ENCODE results near the gene PSMD7. TPM values are rescaled to one million over a fixed set of nuclear protein-coding genes. Genes with fewer than 3 reads are reported as not detected.
"Not testable (repeated sequence)": the region's sequence is repeated elsewhere in the genome, so short reads cannot be mapped to it uniquely, and the experiment has no call there.

Gene PSMD7
- total RNA-seq, 3 donors from 2014 or later, result 66.3 to 96.7 (median 83.7) TPM

DNA sequence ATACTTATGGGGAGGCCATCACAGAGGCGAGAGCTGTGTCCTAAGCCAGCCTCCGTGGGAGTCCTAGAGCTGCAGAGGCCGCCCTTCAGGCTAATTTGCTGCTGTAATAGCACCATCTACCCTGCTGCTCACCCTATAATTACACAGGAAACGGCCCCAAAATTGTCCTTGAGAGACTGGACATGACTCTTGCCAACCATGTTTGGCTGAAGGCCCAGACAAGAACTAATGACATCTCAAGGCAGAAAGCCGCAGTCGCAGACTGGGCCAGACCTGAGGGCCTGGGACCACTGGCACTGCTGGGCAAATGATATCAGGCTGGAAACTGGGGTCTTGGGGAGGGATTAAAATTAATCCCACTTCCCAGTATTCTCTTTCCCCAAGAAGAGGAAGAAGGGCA lies 24.1 kb downstream of the PSMD7 start:
- no peak overlapping the region for H3K4me3 ChIP-seq
- TF ChIP-seq, protein P1, sequence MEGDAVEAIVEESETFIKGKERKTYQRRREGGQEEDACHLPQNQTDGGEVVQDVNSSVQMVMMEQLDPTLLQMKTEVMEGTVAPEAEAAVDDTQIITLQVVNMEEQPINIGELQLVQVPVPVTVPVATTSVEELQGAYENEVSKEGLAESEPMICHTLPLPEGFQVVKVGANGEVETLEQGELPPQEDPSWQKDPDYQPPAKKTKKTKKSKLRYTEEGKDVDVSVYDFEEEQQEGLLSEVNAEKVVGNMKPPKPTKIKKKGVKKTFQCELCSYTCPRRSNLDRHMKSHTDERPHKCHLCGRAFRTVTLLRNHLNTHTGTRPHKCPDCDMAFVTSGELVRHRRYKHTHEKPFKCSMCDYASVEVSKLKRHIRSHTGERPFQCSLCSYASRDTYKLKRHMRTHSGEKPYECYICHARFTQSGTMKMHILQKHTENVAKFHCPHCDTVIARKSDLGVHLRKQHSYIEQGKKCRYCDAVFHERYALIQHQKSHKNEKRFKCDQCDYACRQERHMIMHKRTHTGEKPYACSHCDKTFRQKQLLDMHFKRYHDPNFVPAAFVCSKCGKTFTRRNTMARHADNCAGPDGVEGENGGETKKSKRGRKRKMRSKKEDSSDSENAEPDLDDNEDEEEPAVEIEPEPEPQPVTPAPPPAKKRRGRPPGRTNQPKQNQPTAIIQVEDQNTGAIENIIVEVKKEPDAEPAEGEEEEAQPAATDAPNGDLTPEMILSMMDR (IDR thresholded peaks at IDR 0.05), result no peak
- intact Hi-C loops (cut with DNase I, micrococcal nuclease), result no loop called here
- no peak for ATAC-seq
- H3K9me3 ChIP-seq, result no peaks in the 10 kb centered on the region
- no peak for DNase-seq
- peaks cover 9% of the 10 kb centered on the region for H3K4me1 ChIP-seq (ENCODE audit: low read depth)
- H3K36me3 ChIP-seq (ENCODE audit: low read depth), result no peaks in the 10 kb centered on the region

DNA sequence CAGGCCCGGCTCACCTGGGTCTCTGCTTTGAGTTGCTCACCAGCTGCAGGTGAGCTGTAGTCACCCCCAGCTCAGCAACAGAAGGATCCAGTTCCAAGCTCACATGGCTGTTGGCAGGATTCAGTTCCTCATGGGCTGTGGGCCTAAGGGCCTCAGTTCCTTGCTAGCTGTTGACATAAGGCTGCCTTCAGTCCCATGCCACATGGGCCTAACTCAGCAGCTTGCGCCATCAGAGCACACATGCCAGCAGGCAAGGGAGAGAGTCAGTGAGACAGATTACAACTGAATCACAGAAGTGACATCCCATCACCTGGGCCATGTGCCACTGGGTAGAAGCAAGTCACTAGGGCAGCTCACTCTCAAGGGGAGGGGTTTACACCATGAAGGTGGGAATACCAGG lies 24.7 kb downstream of the PSMD7 start:
- DNase-seq (no peak), ATAC-seq (peak; percentile 13)
- H3K4me3 ChIP-seq, result no peak overlapping the region
- intact Hi-C loops (cut with DNase I, micrococcal nuclease), result no loop called here
- no peaks in the 10 kb centered on the region for H3K36me3 ChIP-seq (ENCODE audit: low read depth)
- TF ChIP-seq, protein P1 (IDR thresholded peaks at IDR 0.05), result no peak
- no peaks in the 10 kb centered on the region for H3K9me3 ChIP-seq
- peaks cover 9% of the 10 kb centered on the region for H3K4me1 ChIP-seq (ENCODE audit: low read depth)

DNA sequence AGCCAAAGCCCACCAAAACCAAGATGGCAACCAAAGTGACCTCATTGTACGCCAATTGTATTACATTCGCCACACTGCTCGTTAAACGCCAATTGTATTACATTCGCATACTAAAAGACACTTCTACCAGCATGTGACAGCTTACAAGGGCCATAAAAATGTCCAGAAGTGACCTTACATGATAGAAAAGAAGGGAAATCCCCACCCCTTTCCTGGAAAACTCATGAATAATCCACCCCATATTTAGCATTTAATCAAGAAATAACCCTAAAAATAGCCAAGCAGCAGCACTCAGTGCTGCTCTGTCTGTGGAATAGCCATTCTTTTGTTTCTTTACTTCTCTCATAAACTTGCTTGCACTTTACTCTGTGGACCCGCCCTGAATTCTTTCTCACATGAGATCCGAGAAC lies 25.7 kb downstream of the PSMD7 start:
- intact Hi-C loops (cut with DNase I, micrococcal nuclease), result no loop called here

DNA sequence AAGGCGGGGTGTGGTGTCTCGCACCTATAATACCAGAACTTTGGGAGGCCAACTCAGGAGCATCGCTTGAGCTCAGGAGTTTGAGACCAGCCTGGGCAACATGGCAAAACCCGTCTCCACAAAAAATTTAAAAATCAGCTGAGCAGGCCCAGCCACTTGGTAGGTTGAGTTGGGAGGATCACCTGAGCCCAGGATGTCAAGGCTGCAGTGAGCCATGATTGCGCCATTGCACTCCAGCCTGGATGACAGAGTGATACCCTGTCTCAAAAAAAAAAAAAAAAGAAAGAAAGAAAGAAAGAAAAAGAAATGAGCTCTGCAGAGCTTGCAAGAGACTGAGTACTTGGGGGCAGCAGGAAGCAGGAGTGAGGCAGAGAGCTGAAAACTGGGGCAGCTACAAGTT lies 28.2 kb downstream of the PSMD7 start:
- intact Hi-C loops (cut with DNase I, micrococcal nuclease); H3K4me1 ChIP-seq (ENCODE audit: low read depth); H3K36me3 ChIP-seq (ENCODE audit: low read depth); H3K4me3 ChIP-seq; ATAC-seq; H3K9me3 ChIP-seq; DNase-seq: not testable (repeated sequence)

More for the DNA sequence above, 25.7 kb downstream of the PSMD7 start:
- DNase-seq (peak in 1 of 3 donors; percentile 28), ATAC-seq (peak; percentile 80)
- no peaks in the 10 kb centered on the region for H3K9me3 ChIP-seq
- H3K4me1 ChIP-seq (ENCODE audit: low read depth), result peaks cover 9% of the 10 kb centered on the region
- no peak overlapping the region for H3K4me3 ChIP-seq
- TF ChIP-seq, protein P1 (IDR thresholded peaks at IDR 0.05), result no peak
- H3K36me3 ChIP-seq (ENCODE audit: low read depth), result no peaks in the 10 kb centered on the region

DNA sequence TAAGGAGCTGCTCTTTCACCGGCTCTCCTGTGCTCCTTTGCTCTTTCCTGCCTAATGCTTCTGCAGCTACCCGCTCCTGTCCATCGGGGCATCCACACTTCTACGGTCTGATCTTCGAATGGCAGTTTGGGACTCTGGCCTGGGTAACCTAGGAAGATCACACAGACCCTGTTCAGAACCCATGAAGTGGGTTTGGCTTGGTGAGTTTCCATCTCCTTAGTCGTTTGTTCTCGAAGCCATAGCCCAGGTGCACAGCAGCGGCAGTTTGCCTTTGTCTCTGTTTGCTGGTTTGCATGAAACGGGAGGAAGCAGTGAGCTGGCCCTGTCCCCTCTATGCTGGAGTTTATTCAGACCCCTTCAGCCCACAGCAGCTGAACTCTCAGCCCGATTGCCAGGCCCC lies 29.0 kb downstream of the PSMD7 start:
- no peaks in the 10 kb centered on the region for H3K9me3 ChIP-seq
- TF ChIP-seq, protein P1 (IDR thresholded peaks at IDR 0.05), result no peak
- no peak for ATAC-seq
- no peak for DNase-seq
- no peaks in the 10 kb centered on the region for H3K36me3 ChIP-seq (ENCODE audit: low read depth)
- H3K4me1 ChIP-seq (ENCODE audit: low read depth), result peaks cover 9% of the 10 kb centered on the region
- intact Hi-C loops (cut with DNase I, micrococcal nuclease), result no loop called here
- no peak overlapping the region for H3K4me3 ChIP-seq

DNA sequence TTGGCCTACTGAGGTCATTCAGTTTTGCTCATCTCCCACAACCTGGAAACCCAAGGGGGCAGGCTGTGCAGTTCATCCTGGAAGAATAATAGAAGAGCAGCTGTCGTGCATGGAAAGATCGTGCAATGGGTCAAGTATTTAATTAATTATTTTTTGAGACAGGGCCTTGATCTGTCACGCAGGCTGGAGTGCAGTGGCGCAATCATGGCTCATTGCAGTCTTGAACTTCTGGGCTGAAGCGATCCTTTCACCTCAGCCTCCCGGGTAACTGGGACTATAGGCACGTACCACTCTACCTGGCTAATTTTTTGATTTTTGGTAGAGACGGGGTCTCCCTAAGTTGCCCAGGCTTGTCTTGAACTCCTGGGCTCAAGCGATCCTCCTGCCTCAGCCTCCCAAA lies 31.7 kb downstream of the PSMD7 start:
- intact Hi-C loops (cut with DNase I, micrococcal nuclease); DNase-seq; H3K9me3 ChIP-seq; H3K4me1 ChIP-seq (ENCODE audit: low read depth); H3K4me3 ChIP-seq; ATAC-seq; H3K36me3 ChIP-seq (ENCODE audit: low read depth): not testable (repeated sequence)

DNA sequence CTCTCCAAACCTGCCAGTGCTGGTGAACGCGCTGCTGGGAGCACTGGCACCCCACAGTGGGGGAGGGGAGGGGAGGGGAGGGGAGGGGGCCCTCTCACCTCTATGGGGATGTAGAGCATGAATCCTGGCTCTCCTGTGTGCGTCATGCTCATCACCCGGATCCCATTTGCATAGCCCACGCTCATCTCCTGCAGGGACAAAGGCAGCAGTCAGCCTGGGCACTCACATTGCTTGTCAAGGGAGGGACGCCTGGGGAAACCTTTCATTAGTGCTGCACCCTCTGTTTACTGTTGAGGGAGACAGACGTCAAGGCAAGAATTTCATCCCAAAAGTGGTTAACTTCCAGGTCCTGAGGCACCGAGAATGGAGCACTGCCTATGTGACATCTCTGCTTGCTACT lies 35.9 kb downstream of the PSMD7 start:
- intact Hi-C loops (cut with DNase I, micrococcal nuclease); H3K4me3 ChIP-seq; DNase-seq; H3K9me3 ChIP-seq; H3K36me3 ChIP-seq (ENCODE audit: low read depth); H3K4me1 ChIP-seq (ENCODE audit: low read depth): not testable (repeated sequence)
- ATAC-seq, result peak; percentile 37

DNA sequence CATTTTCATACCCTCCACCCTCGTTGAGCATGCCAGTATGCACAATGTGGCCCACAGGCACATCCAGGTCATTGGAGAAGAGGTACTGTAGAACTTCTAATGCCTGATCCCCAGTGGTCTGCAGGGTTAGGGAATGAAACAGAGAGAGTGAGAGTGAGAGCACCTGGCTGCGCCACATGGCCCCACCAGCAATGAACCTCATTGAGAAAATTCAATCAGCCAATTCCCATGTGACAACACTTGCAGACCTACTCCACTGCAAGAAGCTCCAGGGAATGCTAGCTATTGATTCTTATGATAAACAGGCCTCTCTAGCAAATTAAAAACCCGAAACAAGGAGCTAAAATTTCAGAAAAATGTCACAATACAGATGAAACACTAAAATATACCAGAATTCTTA lies 40.9 kb downstream of the PSMD7 start:
- H3K36me3 ChIP-seq (ENCODE audit: low read depth); intact Hi-C loops (cut with DNase I, micrococcal nuclease); H3K4me1 ChIP-seq (ENCODE audit: low read depth); DNase-seq; H3K9me3 ChIP-seq; ATAC-seq; H3K4me3 ChIP-seq: not testable (repeated sequence)

DNA sequence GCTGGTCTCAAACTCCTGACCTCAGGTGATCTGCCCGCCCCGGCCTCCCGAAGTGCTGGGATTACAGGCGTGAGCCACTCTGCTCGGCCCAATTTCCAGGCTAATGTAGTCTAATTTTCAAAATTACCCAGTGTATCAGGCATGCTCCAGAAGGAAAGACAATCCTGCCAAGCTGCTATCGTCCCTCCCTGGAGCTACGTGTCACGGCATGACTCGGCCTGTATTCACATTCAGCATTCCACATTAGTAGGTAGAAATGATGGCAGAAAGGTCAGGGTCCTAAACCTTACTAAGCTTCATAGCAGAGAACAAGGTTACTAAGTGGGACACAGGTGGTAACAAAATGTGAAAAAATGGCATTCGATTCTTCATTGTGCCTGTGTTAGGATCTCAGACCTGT lies 42.6 kb downstream of the PSMD7 start:
- H3K9me3 ChIP-seq; H3K36me3 ChIP-seq (ENCODE audit: low read depth); DNase-seq; intact Hi-C loops (cut with DNase I, micrococcal nuclease); H3K4me3 ChIP-seq; H3K4me1 ChIP-seq (ENCODE audit: low read depth); ATAC-seq: not testable (repeated sequence)

DNA sequence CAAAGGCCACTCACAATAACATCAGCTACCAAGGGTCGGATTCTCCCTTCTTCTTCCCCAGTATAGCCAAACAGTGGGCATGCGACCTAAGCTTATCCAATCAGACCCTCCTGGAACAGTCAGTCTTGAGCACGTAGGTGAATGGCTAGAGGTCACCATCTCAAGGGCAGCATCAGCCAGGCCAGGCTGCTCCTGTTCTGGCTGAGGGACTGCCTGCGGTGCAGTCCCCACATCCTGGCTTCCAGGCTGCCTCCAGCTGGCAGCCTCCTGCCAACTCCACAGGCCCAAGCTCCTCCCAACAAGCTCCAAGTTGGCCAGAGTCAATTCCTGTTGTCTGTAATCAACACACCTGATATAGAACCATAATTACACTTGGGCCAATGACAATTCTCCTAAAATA lies 56.4 kb downstream of the PSMD7 start:
- H3K36me3 ChIP-seq (ENCODE audit: low read depth), result peaks cover 13% of the 10 kb centered on the region

More for the DNA sequence above, 56.4 kb downstream of the PSMD7 start:
- ATAC-seq; H3K4me1 ChIP-seq (ENCODE audit: low read depth); intact Hi-C loops (cut with DNase I, micrococcal nuclease); H3K4me3 ChIP-seq; H3K9me3 ChIP-seq; DNase-seq: not testable (repeated sequence)

All from mucosa of descending colon (tissue), 3 donors.